ENCODE data around the gene CLNK. TPM values are rescaled to one million over a fixed set of nuclear protein-coding genes. Genes with fewer than 3 reads are reported as not detected.

CLNK gene
- total RNA-seq, 1 donor from 2014 or later, result 0.35 TPM

GRCh38 chr4:10593130-10593529, 91.4 kb downstream of the CLNK start:
- Histone ChIP-seq H3K27me3 (no peaks in the 10 kb centered on the region), H3K27ac (no peak overlapping the region), H3K4me3 (no peak overlapping the region), H3K4me1 (no peaks in the 10 kb centered on the region), H3K9me3 (no peaks in the 10 kb centered on the region), H3K36me3 (no peaks in the 10 kb centered on the region)
- DNase-seq (no peak), ATAC-seq (peak; percentile 34)
- intact Hi-C loops (cut with DNase I), result no loop called here
- TF ChIP-seq, protein P1, sequence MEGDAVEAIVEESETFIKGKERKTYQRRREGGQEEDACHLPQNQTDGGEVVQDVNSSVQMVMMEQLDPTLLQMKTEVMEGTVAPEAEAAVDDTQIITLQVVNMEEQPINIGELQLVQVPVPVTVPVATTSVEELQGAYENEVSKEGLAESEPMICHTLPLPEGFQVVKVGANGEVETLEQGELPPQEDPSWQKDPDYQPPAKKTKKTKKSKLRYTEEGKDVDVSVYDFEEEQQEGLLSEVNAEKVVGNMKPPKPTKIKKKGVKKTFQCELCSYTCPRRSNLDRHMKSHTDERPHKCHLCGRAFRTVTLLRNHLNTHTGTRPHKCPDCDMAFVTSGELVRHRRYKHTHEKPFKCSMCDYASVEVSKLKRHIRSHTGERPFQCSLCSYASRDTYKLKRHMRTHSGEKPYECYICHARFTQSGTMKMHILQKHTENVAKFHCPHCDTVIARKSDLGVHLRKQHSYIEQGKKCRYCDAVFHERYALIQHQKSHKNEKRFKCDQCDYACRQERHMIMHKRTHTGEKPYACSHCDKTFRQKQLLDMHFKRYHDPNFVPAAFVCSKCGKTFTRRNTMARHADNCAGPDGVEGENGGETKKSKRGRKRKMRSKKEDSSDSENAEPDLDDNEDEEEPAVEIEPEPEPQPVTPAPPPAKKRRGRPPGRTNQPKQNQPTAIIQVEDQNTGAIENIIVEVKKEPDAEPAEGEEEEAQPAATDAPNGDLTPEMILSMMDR (IDR thresholded peaks at IDR 0.05), result no peak

- TF ChIP-seq, protein P1 (IDR thresholded peaks at IDR 0.05), result no peak
- H3K27ac ChIP-seq, result no peak overlapping the region
- H3K4me3 ChIP-seq, result no peak overlapping the region
- ATAC-seq (no peak), DNase-seq (no peak)
- no peaks in the 10 kb centered on the region for H3K27me3 ChIP-seq
- no peaks in the 10 kb centered on the region for H3K9me3 ChIP-seq
- H3K4me1 ChIP-seq, result no peaks in the 10 kb centered on the region
- no peaks in the 10 kb centered on the region for H3K36me3 ChIP-seq
- intact Hi-C loops (cut with DNase I), result no loop called here
These were observed 93.7 kb downstream of the CLNK start for GRCh38 chr4:10590896-10591295.

DNA sequence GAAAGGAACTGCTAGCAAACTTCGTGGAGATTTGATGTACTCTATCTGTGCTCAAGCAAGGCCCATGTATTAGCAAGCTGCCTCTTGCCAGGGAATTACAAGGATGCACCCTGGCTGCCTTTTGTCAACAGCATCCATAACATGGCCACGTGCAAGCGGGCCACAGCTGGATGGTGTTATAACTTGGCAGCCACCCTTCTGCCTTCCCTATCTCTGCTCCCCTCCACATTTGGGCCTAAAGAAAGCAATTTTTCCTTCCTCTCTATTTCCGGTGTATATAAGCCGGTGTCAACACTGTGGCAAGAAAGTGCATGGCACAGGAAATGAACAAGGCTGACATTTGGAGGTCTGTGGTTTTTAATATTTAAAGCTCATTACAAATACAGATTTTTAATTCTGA, 94.8 kb downstream of the CLNK start:
- ATAC-seq, result no peak
- no peak for DNase-seq
- H3K27me3 ChIP-seq, result no peaks in the 10 kb centered on the region
- no peaks in the 10 kb centered on the region for H3K36me3 ChIP-seq
- H3K27ac ChIP-seq, result no peak overlapping the region
- no peaks in the 10 kb centered on the region for H3K4me1 ChIP-seq
- TF ChIP-seq, protein P1 (IDR thresholded peaks at IDR 0.05), result no peak
- no peaks in the 10 kb centered on the region for H3K9me3 ChIP-seq
- no peak overlapping the region for H3K4me3 ChIP-seq
- intact Hi-C loops (cut with DNase I), result no loop called here

GRCh38 chr4:10589321-10589720, 95.2 kb downstream of the CLNK start:
- H3K4me1 ChIP-seq, result peaks cover 3% of the 10 kb centered on the region
- DNase-seq (no peak), ATAC-seq (no peak)
- H3K27me3 ChIP-seq, result no peaks in the 10 kb centered on the region
- intact Hi-C loops (cut with DNase I), result no loop called here
- H3K9me3 ChIP-seq, result no peaks in the 10 kb centered on the region
- H3K27ac ChIP-seq, result no peak overlapping the region
- H3K4me3 ChIP-seq, result no peak overlapping the region
- no peaks in the 10 kb centered on the region for H3K36me3 ChIP-seq
- TF ChIP-seq, protein P1 (IDR thresholded peaks at IDR 0.05), result no peak

- no peak for ATAC-seq
- intact Hi-C loops (cut with DNase I), result no loop called here
- H3K36me3 ChIP-seq, result no peaks in the 10 kb centered on the region
- no peaks in the 10 kb centered on the region for H3K9me3 ChIP-seq
- DNase-seq, result no peak
- H3K4me3 ChIP-seq, result no peak overlapping the region
- TF ChIP-seq, protein P1 (IDR thresholded peaks at IDR 0.05), result no peak
- peaks cover 10% of the 10 kb centered on the region for H3K4me1 ChIP-seq
- no peak overlapping the region for H3K27ac ChIP-seq
- H3K27me3 ChIP-seq, result no peaks in the 10 kb centered on the region
These were observed 96.9 kb downstream of the CLNK start for GRCh38 chr4:10587697-10588096.

- Histone ChIP-seq H3K4me3 (no peak overlapping the region), H3K4me1 (peaks cover 10% of the 10 kb centered on the region), H3K9me3 (no peaks in the 10 kb centered on the region), H3K27ac (no peak overlapping the region), H3K27me3 (no peaks in the 10 kb centered on the region), H3K36me3 (no peaks in the 10 kb centered on the region)
- no peak for DNase-seq
- ATAC-seq, result no peak
- intact Hi-C loops (cut with DNase I), result no loop called here
- TF ChIP-seq, protein P1 (IDR thresholded peaks at IDR 0.05), result no peak
These were observed 97.3 kb downstream of the CLNK start for GRCh38 chr4:10587296-10587695.

All from upper lobe of right lung (tissue), 1 donor.